HG03064 (cell line): Measurements from ENCODE around the gene ACTL7A.

Source experiments
- ATAC-seq: cut with Tn5 transposase; IDR thresholded peaks from one replicate; pipeline ENCODE4 v1.9.1; 2021; ENCODE audit warnings: low read depth; ENCODE audit not compliant: unreplicated experiment

The ACTL7A gene

DNA sequence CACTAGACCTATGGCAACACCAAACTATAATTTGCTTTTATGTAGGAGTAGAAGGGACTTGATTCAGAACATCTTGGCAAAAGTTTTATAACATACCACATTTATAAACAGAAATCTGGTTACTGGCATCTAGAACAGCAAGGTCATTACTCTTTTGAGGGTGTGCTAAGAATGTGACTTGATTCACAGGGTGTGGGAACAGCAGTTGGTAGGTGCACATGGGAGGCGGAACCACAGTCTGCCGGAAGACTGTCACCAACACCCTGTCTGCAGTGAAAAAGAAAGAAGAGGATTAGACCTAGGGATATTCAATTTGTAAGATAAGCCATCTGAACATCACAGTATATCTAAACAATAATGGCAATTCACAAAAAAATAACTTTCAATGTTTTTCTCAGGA, 48.8 kb downstream of the ACTL7A start:
- no peak for ATAC-seq

DNA sequence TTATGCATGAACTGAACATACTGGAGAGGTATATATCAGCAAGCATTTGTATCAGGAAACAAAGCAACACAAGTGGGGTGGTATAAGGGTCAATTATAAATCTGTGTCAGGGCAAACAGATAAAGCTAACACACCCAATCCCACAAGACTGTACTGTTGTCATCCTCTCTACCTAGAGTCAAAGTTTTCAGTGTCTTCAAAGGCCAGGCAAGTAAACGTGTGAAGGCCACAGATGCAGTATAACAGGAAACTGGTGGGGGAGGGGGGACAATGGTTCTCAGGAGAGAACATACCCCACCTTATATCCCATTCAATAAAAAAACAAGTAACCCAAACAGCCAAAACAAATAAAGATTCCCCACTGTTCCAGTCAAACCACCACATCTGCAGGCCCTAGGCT, 49.8 kb downstream of the ACTL7A start:
- ATAC-seq: no peak
